ENCODE results near the gene ARMC9.

ARMC9 gene

DNA sequence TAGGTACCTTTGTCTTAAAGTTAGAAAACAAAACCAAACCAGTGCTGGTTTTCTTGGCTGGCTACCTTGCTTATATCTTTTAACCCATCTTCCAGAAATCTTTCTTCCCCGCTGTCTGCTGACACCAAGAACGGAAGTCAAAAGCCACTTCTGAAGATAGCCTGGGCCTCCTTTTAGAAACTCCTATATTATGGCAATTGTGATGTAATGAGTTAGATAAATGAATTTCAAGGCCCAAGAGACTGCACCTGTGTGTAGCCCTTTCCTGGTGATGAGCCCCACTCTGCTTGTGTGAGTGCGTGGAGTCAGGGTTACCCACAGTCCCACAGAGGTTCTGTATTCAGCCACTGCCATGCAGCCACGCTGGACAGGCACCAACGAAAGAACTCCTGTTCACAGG lies 60.7 kb downstream of the ARMC9 start:
- no peak for DNase-seq
- H3K36me3 Mint-ChIP-seq (ENCODE audit: low read depth), result no peaks in the 10 kb centered on the region
- H3K27ac Mint-ChIP-seq, result no peak overlapping the region
- H3K27me3 Mint-ChIP-seq, result no peaks in the 10 kb centered on the region
- peaks cover 12% of the 10 kb centered on the region for H3K4me1 Mint-ChIP-seq (ENCODE audit: low read depth)
- H3K9me3 Mint-ChIP-seq, result no peaks in the 10 kb centered on the region
- H3K4me3 Mint-ChIP-seq, result no peak overlapping the region

DNA sequence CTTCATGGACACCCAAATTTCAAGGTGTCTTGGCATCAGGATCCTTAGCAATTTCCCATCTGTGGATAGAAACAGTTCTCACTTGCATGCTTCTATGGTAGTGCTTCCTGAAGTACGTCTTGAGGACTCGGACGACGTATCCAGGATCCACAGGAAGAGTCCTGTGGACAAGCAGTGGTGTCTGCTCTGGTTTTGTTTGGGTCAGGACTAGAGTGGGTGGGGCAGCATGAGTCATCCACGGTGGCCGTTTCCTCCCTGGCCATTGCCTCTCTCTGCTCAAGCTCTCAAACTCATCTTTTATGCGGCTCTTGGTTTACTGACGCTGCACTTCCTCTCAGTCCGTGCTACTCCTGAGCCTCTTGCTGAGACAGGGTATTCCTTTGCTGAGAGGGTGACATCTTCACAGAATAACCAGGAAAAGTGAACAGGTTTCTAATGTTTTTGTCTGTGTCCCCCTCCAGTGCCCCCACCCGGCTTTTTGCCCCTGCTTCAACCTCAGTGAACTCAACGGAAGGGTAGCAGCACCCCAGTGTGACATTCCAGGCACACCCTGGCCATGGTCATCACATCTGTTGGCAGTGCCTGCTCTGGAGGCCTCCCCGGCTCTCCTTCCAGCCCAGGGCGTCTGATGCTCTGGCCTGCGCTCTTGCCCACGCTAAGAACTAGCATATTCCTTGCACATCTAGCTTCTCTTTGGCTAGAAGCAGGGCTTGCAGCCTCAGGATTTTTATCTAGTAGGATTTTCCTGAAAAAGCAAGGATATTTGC lies 62.2 kb downstream of the ARMC9 start:
- no peak for DNase-seq
- Mint-ChIP-seq H3K27me3 (no peaks in the 10 kb centered on the region), H3K36me3 (ENCODE audit: low read depth) (no peaks in the 10 kb centered on the region), H3K9me3 (no peaks in the 10 kb centered on the region), H3K4me1 (ENCODE audit: low read depth) (peaks cover 12% of the 10 kb centered on the region), H3K4me3 (no peak overlapping the region), H3K27ac (no peak overlapping the region)

DNA sequence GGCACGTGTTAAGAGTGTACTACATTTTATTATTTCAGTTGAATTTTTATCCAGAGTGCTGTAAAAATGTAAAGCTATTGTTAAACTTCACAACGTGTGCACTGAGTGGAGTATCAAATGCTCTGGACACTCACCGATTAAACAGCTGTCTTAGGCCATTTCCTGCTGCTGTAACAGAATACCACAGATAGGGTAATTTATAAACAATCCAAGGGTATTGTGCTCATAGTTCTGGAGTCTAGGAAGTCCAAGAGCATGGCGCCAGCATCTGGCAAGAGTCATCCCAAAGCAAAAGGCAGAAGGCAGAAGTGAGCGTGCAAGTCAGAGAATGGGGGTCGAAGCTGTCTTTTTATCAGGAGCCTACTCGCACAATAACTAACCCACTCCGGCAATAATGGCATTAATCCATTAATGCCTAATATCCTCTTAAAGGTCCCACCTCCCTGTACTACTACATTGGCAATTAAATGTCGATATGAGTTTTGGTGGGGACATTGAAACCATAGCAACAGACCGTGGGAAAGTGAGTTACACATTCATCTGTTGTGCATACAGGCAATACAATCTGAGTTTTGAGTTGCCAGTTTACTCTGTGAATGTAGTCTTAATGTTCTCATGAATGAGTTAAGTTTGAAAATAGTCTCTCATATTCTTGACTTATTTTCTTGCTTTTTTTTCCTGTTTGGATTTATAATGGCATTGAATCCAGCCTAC lies 64.8 kb downstream of the ARMC9 start:
- Mint-ChIP-seq H3K4me3 (no peak overlapping the region), H3K27me3 (no peaks in the 10 kb centered on the region), H3K27ac (no peak overlapping the region)

DNA sequence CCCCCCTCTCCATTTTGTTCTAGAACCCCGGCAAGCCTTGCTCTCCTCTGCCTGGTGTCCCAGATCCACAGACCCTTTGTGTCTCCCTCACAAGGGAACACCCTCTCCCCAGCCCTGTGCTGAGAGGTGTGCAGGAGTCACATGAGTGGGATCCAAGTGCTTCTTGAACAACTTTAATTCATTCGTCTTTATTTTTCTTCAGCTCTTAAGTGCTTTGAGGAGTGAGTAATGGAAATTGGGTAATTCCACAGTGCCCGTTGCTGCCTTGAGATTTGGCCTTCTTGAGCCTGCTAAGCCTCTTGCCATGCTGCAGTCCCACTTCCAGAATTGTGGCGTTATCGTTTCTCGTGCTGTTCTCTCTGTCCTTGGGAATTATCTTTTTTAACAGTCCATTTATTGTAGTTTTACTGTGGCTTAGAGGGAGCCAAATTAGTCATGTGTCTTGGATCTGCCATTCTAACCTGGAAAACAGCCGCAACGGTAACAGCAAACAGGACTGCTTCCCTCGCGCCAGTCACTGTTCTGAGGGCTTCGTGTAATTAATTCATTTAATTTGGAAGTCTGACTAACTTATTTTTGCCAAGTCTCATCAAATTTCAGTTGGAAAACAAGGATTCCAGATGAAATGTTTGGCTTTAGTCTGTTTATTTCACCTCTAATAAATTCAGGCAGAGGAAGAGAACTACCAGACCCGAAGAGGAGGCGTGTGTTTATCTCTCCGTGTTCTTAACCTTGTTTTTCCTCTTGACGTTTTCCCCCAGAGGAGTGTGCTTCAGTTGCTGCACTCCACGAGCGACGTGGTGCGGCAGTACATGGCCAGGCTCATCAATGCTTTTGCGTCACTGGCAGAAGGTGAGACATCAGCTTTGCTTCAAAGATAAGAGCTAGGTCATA lies 72.0 kb downstream of the ARMC9 start:
- Mint-ChIP-seq H3K27ac (no peak overlapping the region), H3K9me3 (no peaks in the 10 kb centered on the region), H3K4me1 (ENCODE audit: low read depth) (no peaks in the 10 kb centered on the region), H3K36me3 (ENCODE audit: low read depth) (no peaks in the 10 kb centered on the region), H3K27me3 (no peaks in the 10 kb centered on the region), H3K4me3 (no peak overlapping the region)
- no peak for DNase-seq

More for the DNA sequence above, 64.8 kb downstream of the ARMC9 start:
- Mint-ChIP-seq H3K4me1 (ENCODE audit: low read depth) (peaks cover 12% of the 10 kb centered on the region), H3K9me3 (no peaks in the 10 kb centered on the region), H3K36me3 (ENCODE audit: low read depth) (no peaks in the 10 kb centered on the region)
- no peak for DNase-seq

DNA sequence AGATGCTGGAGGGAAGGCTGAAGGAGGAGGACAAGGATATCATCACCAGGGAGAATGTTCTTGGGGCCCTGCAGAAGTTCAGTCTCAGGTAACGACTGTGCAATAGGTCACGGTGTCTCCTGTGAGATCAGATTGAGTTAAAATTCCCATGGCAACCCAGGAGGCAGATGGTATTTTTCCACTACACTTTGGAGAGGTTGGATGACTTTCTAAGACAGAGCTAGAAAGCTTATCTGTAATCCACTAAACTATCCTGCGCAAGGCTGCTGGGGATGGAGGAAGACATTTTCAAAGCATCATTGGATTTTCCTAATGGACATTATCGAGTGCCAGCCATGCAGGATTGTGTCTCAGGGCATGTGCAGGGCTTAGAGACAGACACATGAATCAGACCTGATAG lies 74.6 kb downstream of the ARMC9 start:
- H3K4me3 Mint-ChIP-seq, result no peak overlapping the region
- peaks cover 7% of the 10 kb centered on the region for H3K4me1 Mint-ChIP-seq (ENCODE audit: low read depth)
- H3K27ac Mint-ChIP-seq, result no peak overlapping the region
- DNase-seq, result no peak
- no peaks in the 10 kb centered on the region for H3K27me3 Mint-ChIP-seq
- no peaks in the 10 kb centered on the region for H3K36me3 Mint-ChIP-seq (ENCODE audit: low read depth)
- no peaks in the 10 kb centered on the region for H3K9me3 Mint-ChIP-seq

DNA sequence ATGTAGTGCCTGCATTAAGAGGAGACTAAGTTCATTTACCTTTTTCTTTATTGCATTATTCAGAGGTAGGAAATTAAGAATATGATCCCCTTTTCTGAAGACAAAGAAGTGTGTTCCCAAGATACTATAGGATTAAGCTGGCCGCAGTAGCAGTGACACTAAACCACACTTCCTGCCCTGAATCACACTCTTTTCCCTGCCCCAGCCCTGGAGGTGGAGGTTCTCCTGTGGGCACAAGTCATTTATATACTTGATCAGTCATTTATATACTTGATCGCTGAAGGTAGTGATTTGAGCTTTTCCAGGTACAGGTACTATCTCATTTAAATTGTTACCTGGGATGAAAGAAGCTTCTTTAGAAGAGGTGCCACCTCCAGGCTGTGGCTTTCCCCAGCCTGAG lies 78.6 kb downstream of the ARMC9 start:
- no peak overlapping the region for H3K27ac Mint-ChIP-seq
- no peak for DNase-seq
- H3K4me3 Mint-ChIP-seq, result no peak overlapping the region
- H3K9me3 Mint-ChIP-seq, result no peaks in the 10 kb centered on the region
- no peaks in the 10 kb centered on the region for H3K36me3 Mint-ChIP-seq (ENCODE audit: low read depth)
- no peaks in the 10 kb centered on the region for H3K27me3 Mint-ChIP-seq
- H3K4me1 Mint-ChIP-seq (ENCODE audit: low read depth), result peaks cover 10% of the 10 kb centered on the region

DNA sequence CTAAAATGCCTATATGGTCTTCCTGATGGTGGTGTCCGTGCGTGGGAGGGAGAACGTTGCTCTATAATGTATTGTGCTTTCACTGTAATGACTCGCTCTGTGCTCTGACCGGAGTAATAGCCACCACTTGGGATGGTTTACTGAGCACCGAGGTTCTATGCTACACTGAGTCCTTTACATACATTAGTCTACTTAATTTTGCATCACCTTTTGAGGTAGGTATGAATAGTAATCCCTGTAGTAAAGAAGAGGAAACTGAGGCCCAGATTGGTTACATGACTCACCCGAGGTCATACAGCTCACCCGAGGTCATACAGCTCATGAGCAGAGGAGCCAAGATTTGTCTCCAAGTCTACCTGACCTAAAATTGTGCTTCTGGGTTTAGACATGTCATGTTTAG lies 79.5 kb downstream of the ARMC9 start:
- DNase-seq, result no peak
- Mint-ChIP-seq H3K36me3 (ENCODE audit: low read depth) (no peaks in the 10 kb centered on the region), H3K4me3 (no peak overlapping the region), H3K27ac (no peak overlapping the region), H3K9me3 (no peaks in the 10 kb centered on the region), H3K27me3 (no peaks in the 10 kb centered on the region), H3K4me1 (ENCODE audit: low read depth) (peaks cover 10% of the 10 kb centered on the region)

DNA sequence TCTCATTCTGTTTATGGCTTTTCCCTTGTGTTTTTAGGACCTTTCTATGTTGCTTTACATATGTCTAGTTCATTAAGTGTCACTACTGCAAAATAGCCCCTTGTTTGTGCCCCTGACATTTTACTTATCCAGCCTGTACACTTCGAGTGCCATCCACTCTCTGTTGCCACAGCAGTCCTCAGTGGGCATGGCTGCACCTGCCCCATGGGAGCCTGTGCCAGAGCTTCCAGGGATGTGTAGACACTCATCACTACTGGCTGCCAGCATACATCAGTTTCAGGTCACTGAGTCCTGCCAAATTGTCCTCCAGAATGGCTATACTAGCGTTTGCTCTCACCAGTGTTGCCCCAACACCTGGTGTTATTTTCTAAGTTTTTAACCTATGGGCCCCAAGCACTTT lies 80.4 kb downstream of the ARMC9 start:
- no peaks in the 10 kb centered on the region for H3K36me3 Mint-ChIP-seq (ENCODE audit: low read depth)
- no peaks in the 10 kb centered on the region for H3K27me3 Mint-ChIP-seq
- no peak overlapping the region for H3K27ac Mint-ChIP-seq
- H3K4me3 Mint-ChIP-seq, result no peak overlapping the region
- peaks cover 10% of the 10 kb centered on the region for H3K4me1 Mint-ChIP-seq (ENCODE audit: low read depth)
- no peak for DNase-seq
- no peaks in the 10 kb centered on the region for H3K9me3 Mint-ChIP-seq

DNA sequence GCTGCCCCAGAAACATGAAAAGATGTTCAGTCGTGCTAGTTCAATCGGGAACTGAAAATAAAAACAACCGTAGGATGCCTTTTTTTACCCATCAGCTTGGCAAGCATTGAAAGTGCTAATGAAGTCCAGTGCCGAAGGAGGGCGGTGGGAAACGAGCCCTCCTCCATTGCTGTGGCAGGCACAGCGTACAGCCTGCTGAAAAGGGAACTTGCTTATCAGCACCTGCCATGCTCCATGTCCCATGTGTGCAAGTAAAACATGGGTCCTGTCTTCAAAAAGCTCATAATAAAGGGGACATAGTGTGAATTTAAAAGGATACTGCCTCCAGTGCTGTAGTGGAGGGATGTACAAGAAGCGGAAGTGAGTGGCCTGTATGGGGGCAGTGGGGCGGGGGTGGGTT lies 82.4 kb downstream of the ARMC9 start:
- Mint-ChIP-seq H3K4me3 (no peak overlapping the region), H3K36me3 (ENCODE audit: low read depth) (no peaks in the 10 kb centered on the region), H3K9me3 (no peaks in the 10 kb centered on the region), H3K27me3 (no peaks in the 10 kb centered on the region), H3K27ac (no peak overlapping the region), H3K4me1 (ENCODE audit: low read depth) (peaks cover 10% of the 10 kb centered on the region)
- no peak for DNase-seq

DNA sequence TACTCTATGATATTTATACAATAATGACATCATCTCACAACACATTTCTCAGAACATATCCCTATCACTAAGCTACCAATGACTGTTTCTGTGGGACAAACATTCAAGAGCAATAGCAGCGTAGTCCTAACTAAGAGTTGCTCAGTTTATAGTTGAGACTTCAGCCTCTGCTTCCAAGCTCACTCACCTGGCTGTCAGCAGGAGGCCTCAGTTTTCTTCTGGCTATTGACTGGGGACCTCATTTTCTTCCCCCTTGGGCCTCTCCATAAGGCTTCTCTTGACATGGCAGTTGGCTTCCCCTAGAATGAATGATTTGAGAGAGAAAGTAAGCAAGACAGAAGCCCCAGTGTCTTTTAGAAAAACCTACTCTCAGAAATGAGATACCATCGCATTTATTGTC lies 85.9 kb downstream of the ARMC9 start:
- H3K36me3 Mint-ChIP-seq (ENCODE audit: low read depth), result no peaks in the 10 kb centered on the region
- H3K4me3 Mint-ChIP-seq, result no peak overlapping the region
- H3K27me3 Mint-ChIP-seq, result no peaks in the 10 kb centered on the region
- DNase-seq, result no peak
- no peaks in the 10 kb centered on the region for H3K4me1 Mint-ChIP-seq (ENCODE audit: low read depth)
- H3K27ac Mint-ChIP-seq, result no peak overlapping the region
- no peaks in the 10 kb centered on the region for H3K9me3 Mint-ChIP-seq

DNA sequence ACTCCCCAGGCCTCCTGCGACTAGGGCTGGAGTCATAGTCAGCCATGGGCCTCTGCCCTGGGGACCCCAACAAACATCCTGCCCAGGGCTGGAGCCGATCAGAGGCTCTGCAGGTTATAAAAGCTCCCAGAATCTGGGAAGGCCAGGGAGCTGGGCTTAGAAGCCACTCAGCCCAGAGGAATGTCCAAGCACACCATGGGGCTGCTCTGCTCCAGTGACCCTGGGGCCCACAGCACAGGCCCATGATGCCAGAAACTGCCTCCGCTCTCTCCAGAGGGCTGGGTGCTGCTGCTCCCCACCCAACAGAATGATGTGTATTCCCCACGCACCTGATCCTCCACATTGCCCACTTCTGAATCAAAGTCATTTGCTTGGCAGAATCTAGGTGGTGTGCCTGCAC lies 88.5 kb downstream of the ARMC9 start:
- H3K4me1 Mint-ChIP-seq (ENCODE audit: low read depth), result no peaks in the 10 kb centered on the region
- H3K27me3 Mint-ChIP-seq, result no peaks in the 10 kb centered on the region

DNA sequence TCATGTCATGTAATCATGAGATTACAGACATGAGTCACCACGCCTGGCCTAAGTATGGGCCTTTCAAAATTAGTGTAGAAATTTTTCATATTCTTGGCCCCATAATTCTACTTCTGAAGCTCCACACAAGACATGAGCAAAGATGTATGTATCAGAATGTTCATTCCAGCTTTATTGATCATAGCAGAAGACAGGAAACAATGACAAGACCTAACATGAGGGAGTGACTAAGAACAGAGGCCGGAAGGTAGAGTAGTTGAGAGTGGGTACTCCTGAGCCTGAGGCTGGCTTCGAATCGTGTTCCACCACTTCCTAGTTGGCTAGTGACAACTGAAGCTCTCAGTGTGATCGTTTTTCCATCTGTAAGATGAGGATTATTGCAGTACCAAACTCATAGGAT lies 89.3 kb downstream of the ARMC9 start:
- Mint-ChIP-seq H3K4me1 (ENCODE audit: low read depth) (no peaks in the 10 kb centered on the region), H3K4me3 (no peak overlapping the region), H3K9me3 (no peaks in the 10 kb centered on the region), H3K36me3 (ENCODE audit: low read depth) (no peaks in the 10 kb centered on the region), H3K27me3 (no peaks in the 10 kb centered on the region), H3K27ac (no peak overlapping the region)
- DNase-seq, result no peak

More for the DNA sequence above, 88.5 kb downstream of the ARMC9 start:
- Mint-ChIP-seq H3K36me3 (ENCODE audit: low read depth) (no peaks in the 10 kb centered on the region), H3K4me3 (no peak overlapping the region), H3K9me3 (no peaks in the 10 kb centered on the region), H3K27ac (no peak overlapping the region)
- no peak for DNase-seq

DNA sequence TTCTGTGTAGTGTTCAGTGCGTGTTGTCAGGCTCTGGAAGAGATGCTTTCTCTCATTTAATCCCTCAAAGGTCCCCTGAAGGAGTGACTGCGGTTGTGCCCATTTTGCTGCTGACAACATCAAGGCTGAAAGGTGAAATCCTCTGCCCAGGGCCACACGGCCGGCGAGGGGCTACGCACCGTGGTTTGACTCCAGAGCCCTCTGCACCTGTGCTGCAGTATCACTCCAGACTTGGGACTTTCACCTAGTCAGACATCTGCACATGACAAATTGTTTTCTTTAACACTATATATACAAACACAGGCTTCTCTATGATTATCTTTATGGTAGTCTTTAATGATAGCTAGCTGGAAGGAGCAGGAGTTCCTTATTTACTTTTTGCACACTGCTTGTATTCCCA lies 90.2 kb downstream of the ARMC9 start:
- no peak overlapping the region for H3K4me3 Mint-ChIP-seq

DNA sequence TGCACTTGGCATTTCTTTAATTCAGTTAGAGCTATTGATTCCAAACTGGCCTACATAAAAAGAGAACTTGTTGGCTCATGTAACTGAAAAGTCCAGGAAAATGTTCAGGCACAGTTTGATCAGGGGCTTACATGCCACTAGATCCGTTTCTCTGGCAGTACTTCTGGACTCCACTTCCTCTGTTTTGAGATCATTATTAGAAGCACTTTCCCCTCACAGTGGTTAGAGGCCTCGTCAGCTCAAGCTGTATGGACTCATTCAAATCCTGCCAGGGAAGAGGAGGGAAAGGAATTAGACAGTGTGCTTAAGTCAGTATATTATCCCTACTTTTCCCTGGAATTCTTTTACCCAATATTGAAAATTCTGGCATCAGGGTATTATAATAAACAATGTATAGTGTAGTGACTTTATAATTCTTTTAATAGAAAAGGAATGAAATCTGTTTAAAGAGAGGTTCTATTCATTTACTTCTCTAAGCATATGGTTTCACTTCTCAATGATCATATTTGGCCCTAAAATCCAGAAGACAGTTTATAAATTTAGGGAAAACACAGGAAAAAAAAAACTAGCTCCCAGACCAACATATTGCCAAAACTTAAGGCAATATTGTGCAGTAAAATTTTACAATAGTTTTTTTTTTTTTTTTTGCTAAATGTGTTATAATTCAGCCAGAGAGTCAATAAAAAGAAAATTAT lies 92.0 kb downstream of the ARMC9 start:
- Mint-ChIP-seq H3K4me1 (ENCODE audit: low read depth) (no peaks in the 10 kb centered on the region), H3K27me3 (no peaks in the 10 kb centered on the region), H3K36me3 (ENCODE audit: low read depth) (no peaks in the 10 kb centered on the region), H3K27ac (no peak overlapping the region), H3K4me3 (no peak overlapping the region), H3K9me3 (no peaks in the 10 kb centered on the region)
- no peak for DNase-seq

More for the DNA sequence above, 90.2 kb downstream of the ARMC9 start:
- no peaks in the 10 kb centered on the region for H3K36me3 Mint-ChIP-seq (ENCODE audit: low read depth)
- no peaks in the 10 kb centered on the region for H3K27me3 Mint-ChIP-seq
- no peaks in the 10 kb centered on the region for H3K4me1 Mint-ChIP-seq (ENCODE audit: low read depth)
- H3K9me3 Mint-ChIP-seq, result no peaks in the 10 kb centered on the region
- H3K27ac Mint-ChIP-seq, result no peak overlapping the region
- no peak for DNase-seq

All from activated T-cell treated with anti-CD3 and anti-CD28 coated beads, Interleukin-2, amount 50 U/mL, for 24 hours (primary cell).